WTC11 (cell line): Measurements from ENCODE around the gene G2E3. TPM values are rescaled to one million over a fixed set of nuclear protein-coding genes. Genes with fewer than 3 reads are reported as not detected.

Source experiments
- CREM ChIP-seq: sonication (generic); formaldehyde crosslinking; IDR thresholded peaks from 2 replicates; pipeline ENCODE4 v1.8.1; 2022; ENCODE audit warnings: mild to moderate bottlenecking, missing genetic modification reagents, moderate library complexity
- ERG ChIP-seq: fragments of 250-450 bp; sonication (Bioruptor Pico); IDR thresholded peaks from 2 replicates; pipeline ENCODE4 v1.8.0; 2021; ENCODE audit warnings: mild to moderate bottlenecking
- ESRRA ChIP-seq: sonication (generic); formaldehyde crosslinking; IDR thresholded peaks from 2 replicates; pipeline ENCODE4 v1.8.1; 2022; ENCODE audit warnings: mild to moderate bottlenecking, missing genetic modification reagents, borderline replicate concordance
- FOXK1 ChIP-seq: sonication (generic); formaldehyde crosslinking; IDR thresholded peaks from 2 replicates; pipeline ENCODE4 v1.8.0; 2022; ENCODE audit warnings: mild to moderate bottlenecking, moderate library complexity, missing genetic modification reagents
- FOXP1 ChIP-seq: sonication (generic); formaldehyde crosslinking; IDR thresholded peaks from 2 replicates; pipeline ENCODE4 v1.8.0; 2022; ENCODE audit warnings: missing genetic modification reagents, mild to moderate bottlenecking, moderate library complexity, borderline replicate concordance
- GTF2I ChIP-seq: fragments of 250-450 bp; sonication (Bioruptor Pico); conservative IDR thresholded peaks from 2 replicates; pipeline ENCODE4 v1.4.0; 2021; ENCODE audit warnings: mild to moderate bottlenecking
- HMGA2 ChIP-seq: fragments of 250-450 bp; sonication (Bioruptor Pico); IDR thresholded peaks from 2 replicates; pipeline ENCODE4 v1.4.0; 2021; ENCODE audit warnings: mild to moderate bottlenecking, moderate library complexity
- JUN ChIP-seq: sonication (generic); formaldehyde crosslinking; IDR thresholded peaks from 2 replicates; pipeline ENCODE4 v1.8.0; 2023; ENCODE audit warnings: mild to moderate bottlenecking, missing genetic modification reagents
- KAT7 ChIP-seq: sonication (generic); formaldehyde crosslinking; IDR thresholded peaks from 2 replicates; pipeline ENCODE4 v1.8.1; 2023; ENCODE audit warnings: missing genetic modification reagents, mild to moderate bottlenecking, borderline replicate concordance
- MXD4 ChIP-seq: fragments of 250-450 bp; sonication (Bioruptor Pico); IDR thresholded peaks from 2 replicates; pipeline ENCODE4 v1.8.0; 2021; ENCODE audit warnings: mild to moderate bottlenecking, moderate library complexity, borderline replicate concordance
- MYBL2 ChIP-seq: sonication (generic); formaldehyde crosslinking; IDR thresholded peaks from 2 replicates; pipeline ENCODE4 v1.8.1; 2023; ENCODE audit warnings: mild to moderate bottlenecking, moderate library complexity, missing genetic modification reagents
- NFE2L1 ChIP-seq: sonication (generic); formaldehyde crosslinking; IDR thresholded peaks from 2 replicates; pipeline ENCODE4 v1.8.1; 2023; ENCODE audit warnings: missing genetic modification reagents
- NR1H2 ChIP-seq: sonication (generic); formaldehyde crosslinking; IDR thresholded peaks from 2 replicates; pipeline ENCODE4 v1.9.0; 2021; ENCODE audit warnings: mild to moderate bottlenecking, moderate library complexity, missing genetic modification reagents
- SMAD3 ChIP-seq: sonication (generic); formaldehyde crosslinking; IDR thresholded peaks from 2 replicates; pipeline ENCODE4 v1.8.0; 2022; ENCODE audit warnings: missing genetic modification reagents, mild to moderate bottlenecking, borderline replicate concordance
- TEAD1 ChIP-seq: sonication (generic); formaldehyde crosslinking; IDR thresholded peaks from 2 replicates; pipeline ENCODE4 v1.8.0; 2022; ENCODE audit warnings: mild to moderate bottlenecking, missing genetic modification reagents
- ZNF121 ChIP-seq: sonication (generic); formaldehyde crosslinking; IDR thresholded peaks from 2 replicates; pipeline ENCODE4 v1.8.0; 2023; ENCODE audit warnings: missing genetic modification reagents
- ZNF281 ChIP-seq: sonication (generic); formaldehyde crosslinking; IDR thresholded peaks from 2 replicates; pipeline ENCODE4 v1.8.0; 2023; ENCODE audit warnings: mild to moderate bottlenecking, missing genetic modification reagents
- ZNF671 ChIP-seq: fragments of 250-450 bp; sonication (Bioruptor Pico); IDR thresholded peaks from 2 replicates; pipeline ENCODE4 v1.8.0; 2021; ENCODE audit warnings: mild to moderate bottlenecking
- total RNA-seq: library from RNA; stranded (reverse); gene quantifications from 3 replicates; pipeline ENCODE4 v1.2.3, GENCODE V29; 2021
- TF ChIP-seq, protein P1 (sequence below): sonication (generic); formaldehyde crosslinking; IDR thresholded peaks from 2 replicates; pipeline ENCODE4 v1.8.0; 2022; ENCODE audit warnings: mild to moderate bottlenecking, missing genetic modification reagents
- TF ChIP-seq, protein P2 (sequence below): fragments of 250-450 bp; sonication (Bioruptor Pico); IDR thresholded peaks from 2 replicates; pipeline ENCODE4 v1.9.0; 2021; ENCODE audit warnings: mild to moderate bottlenecking
- TF ChIP-seq, protein P3 (sequence below): fragments of 250-450 bp; sonication (Bioruptor Pico); IDR thresholded peaks from 2 replicates; pipeline ENCODE4 v1.9.0; 2021; ENCODE audit warnings: mild to moderate bottlenecking, borderline replicate concordance

Gene G2E3
- total RNA-seq, 1 experiment from 2014 or later, result 66.2 TPM

- TF ChIP-seq ESRRA (CRISPR knock-in tag) (0 out of 2 replicates have a peak, but pooled peaks have one; percentile 23), HMGA2 (0 out of 2 replicates have a peak, but pooled peaks have one; percentile 21), MYBL2 (CRISPR knock-in tag) (peak; percentile 80; the same call in 1 of the 2 replicates), ZNF671 (CRISPR knock-in tag) (peak; percentile 82), ZNF121 (CRISPR knock-in tag) (peak; percentile 36; the same call in 1 of the 2 replicates), GTF2I (CRISPR knock-in tag) (0 out of 2 replicates have a peak, but pooled peaks have one; percentile 11), CREM (CRISPR knock-in tag) (peak; percentile 78), SMAD3 (CRISPR knock-in tag) (no peak), JUN (CRISPR knock-in tag) (no peak), ZNF281 (CRISPR knock-in tag) (no peak; the same call in 1 of the 2 replicates), FOXP1 (peak; percentile 81), MXD4 (CRISPR knock-in tag) (no peak), KAT7 (CRISPR knock-in tag) (no peak), ERG (CRISPR knock-in tag) (peak; percentile 90; the same call in 1 of the 2 replicates), NFE2L1 (CRISPR knock-in tag) (peak; percentile 52; the same call in 1 of the 2 replicates), FOXK1 (CRISPR knock-in tag) (peak; percentile 82), TEAD1 (CRISPR knock-in tag) (peak; percentile 71), NR1H2 (CRISPR knock-in tag) (no peak)
- TF ChIP-seq, protein P1, sequence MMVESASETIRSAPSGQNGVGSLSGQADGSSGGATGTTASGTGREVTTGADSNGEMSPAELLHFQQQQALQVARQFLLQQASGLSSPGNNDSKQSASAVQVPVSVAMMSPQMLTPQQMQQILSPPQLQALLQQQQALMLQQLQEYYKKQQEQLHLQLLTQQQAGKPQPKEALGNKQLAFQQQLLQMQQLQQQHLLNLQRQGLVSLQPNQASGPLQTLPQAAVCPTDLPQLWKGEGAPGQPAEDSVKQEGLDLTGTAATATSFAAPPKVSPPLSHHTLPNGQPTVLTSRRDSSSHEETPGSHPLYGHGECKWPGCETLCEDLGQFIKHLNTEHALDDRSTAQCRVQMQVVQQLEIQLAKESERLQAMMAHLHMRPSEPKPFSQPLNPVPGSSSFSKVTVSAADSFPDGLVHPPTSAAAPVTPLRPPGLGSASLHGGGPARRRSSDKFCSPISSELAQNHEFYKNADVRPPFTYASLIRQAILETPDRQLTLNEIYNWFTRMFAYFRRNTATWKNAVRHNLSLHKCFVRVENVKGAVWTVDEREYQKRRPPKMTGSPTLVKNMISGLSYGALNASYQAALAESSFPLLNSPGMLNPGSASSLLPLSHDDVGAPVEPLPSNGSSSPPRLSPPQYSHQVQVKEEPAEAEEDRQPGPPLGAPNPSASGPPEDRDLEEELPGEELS (CRISPR knock-in tag), result no peak
- TF ChIP-seq, protein P2, sequence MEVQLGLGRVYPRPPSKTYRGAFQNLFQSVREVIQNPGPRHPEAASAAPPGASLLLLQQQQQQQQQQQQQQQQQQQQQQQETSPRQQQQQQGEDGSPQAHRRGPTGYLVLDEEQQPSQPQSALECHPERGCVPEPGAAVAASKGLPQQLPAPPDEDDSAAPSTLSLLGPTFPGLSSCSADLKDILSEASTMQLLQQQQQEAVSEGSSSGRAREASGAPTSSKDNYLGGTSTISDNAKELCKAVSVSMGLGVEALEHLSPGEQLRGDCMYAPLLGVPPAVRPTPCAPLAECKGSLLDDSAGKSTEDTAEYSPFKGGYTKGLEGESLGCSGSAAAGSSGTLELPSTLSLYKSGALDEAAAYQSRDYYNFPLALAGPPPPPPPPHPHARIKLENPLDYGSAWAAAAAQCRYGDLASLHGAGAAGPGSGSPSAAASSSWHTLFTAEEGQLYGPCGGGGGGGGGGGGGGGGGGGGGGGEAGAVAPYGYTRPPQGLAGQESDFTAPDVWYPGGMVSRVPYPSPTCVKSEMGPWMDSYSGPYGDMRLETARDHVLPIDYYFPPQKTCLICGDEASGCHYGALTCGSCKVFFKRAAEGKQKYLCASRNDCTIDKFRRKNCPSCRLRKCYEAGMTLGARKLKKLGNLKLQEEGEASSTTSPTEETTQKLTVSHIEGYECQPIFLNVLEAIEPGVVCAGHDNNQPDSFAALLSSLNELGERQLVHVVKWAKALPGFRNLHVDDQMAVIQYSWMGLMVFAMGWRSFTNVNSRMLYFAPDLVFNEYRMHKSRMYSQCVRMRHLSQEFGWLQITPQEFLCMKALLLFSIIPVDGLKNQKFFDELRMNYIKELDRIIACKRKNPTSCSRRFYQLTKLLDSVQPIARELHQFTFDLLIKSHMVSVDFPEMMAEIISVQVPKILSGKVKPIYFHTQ (CRISPR knock-in tag), result peak; percentile 96
- TF ChIP-seq, protein P3, sequence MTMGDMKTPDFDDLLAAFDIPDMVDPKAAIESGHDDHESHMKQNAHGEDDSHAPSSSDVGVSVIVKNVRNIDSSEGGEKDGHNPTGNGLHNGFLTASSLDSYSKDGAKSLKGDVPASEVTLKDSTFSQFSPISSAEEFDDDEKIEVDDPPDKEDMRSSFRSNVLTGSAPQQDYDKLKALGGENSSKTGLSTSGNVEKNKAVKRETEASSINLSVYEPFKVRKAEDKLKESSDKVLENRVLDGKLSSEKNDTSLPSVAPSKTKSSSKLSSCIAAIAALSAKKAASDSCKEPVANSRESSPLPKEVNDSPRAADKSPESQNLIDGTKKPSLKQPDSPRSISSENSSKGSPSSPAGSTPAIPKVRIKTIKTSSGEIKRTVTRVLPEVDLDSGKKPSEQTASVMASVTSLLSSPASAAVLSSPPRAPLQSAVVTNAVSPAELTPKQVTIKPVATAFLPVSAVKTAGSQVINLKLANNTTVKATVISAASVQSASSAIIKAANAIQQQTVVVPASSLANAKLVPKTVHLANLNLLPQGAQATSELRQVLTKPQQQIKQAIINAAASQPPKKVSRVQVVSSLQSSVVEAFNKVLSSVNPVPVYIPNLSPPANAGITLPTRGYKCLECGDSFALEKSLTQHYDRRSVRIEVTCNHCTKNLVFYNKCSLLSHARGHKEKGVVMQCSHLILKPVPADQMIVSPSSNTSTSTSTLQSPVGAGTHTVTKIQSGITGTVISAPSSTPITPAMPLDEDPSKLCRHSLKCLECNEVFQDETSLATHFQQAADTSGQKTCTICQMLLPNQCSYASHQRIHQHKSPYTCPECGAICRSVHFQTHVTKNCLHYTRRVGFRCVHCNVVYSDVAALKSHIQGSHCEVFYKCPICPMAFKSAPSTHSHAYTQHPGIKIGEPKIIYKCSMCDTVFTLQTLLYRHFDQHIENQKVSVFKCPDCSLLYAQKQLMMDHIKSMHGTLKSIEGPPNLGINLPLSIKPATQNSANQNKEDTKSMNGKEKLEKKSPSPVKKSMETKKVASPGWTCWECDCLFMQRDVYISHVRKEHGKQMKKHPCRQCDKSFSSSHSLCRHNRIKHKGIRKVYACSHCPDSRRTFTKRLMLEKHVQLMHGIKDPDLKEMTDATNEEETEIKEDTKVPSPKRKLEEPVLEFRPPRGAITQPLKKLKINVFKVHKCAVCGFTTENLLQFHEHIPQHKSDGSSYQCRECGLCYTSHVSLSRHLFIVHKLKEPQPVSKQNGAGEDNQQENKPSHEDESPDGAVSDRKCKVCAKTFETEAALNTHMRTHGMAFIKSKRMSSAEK (CRISPR knock-in tag), result peak; percentile 75; the same call in 1 of the 2 replicates
Observed at GRCh38 chr14:30621940-30622830, 63.2 kb downstream of the G2E3 start, which contains the start of gene SCFD1 (continued).
